HEK293T (cell line): Measurements from ENCODE around the gene SLC38A10.
A peak's percentile ranks its signal among the peaks of the same experiment; 100 is the strongest.

Source experiments
- ARNT ChIP-seq: fragments of 450-650 bp; IDR thresholded peaks from 2 replicates; pipeline ENCODE4 v1.6.1; 2017; ENCODE audit warnings: mild to moderate bottlenecking
- BHLHE40 ChIP-seq: fragments of 450-650 bp; IDR thresholded peaks from 2 replicates; pipeline ENCODE4 v1.6.1; 2016; ENCODE audit warnings: mild to moderate bottlenecking, moderate library complexity, borderline replicate concordance
- CTBP1 ChIP-seq: fragments of 450-650 bp; IDR thresholded peaks from 2 replicates; pipeline ENCODE4 v1.6.1; 2016; ENCODE audit warnings: borderline replicate concordance
- ELF4 ChIP-seq: fragments of 450-650 bp; IDR thresholded peaks from 2 replicates; pipeline ENCODE4 v1.6.1; 2017; ENCODE audit warnings: antibody characterized with exemption
- FOXA1 ChIP-seq: fragments of 450-650 bp; IDR thresholded peaks from 2 replicates; pipeline ENCODE4 v1.6.1; 2016; ENCODE audit warnings: mild to moderate bottlenecking
- FOXK2 ChIP-seq: fragments of 450-650 bp; IDR thresholded peaks from 2 replicates; pipeline ENCODE4 v1.6.1; 2016; ENCODE audit warnings: mild to moderate bottlenecking
- FOXM1 ChIP-seq: fragments of 450-650 bp; IDR thresholded peaks from 2 replicates; pipeline ENCODE4 v1.6.1; 2017; ENCODE audit warnings: mild to moderate bottlenecking, borderline replicate concordance
- L3MBTL2 ChIP-seq: fragments of 450-650 bp; conservative IDR thresholded peaks from 2 replicates; pipeline ENCODE4 v1.6.1; 2016; ENCODE audit warnings: mild to moderate bottlenecking
- PKNOX1 ChIP-seq: fragments of 450-650 bp; IDR thresholded peaks from 2 replicates; pipeline ENCODE4 v1.6.1; 2016
- SP1 ChIP-seq: fragments of 450-650 bp; IDR thresholded peaks from 2 replicates; pipeline ENCODE4 v1.6.1; 2017
- SUZ12 ChIP-seq: fragments of 450-650 bp; IDR thresholded peaks from 2 replicates; pipeline ENCODE4 v1.6.1; 2016; ENCODE audit warnings: mild to moderate bottlenecking
- TARDBP ChIP-seq: fragments of 450-650 bp; IDR thresholded peaks from 2 replicates; pipeline ENCODE4 v1.6.1; 2016

GRCh38 chr17:81341516-81342268 lies 46.6 kb upstream of the SLC38A10 start:
- TF ChIP-seq L3MBTL2 (peak; percentile 70), BHLHE40 (no peak), SP1 (no peak), FOXM1 (no peak), SUZ12 (no peak), ARNT (no peak), TARDBP (no peak), FOXK2 (no peak), FOXA1 (no peak), PKNOX1 (no peak), ELF4 (no peak), CTBP1 (no peak)
